GM12865 (cell line): ENCODE data around the gene FAT4.

Source experiments
- DNase-seq: peaks from one replicate; pipeline ENCODE4 v3.0.0; 2010; ENCODE audit warnings: low read depth
- H3K4me3 ChIP-seq: 2 replicates; pipeline ENCODE4 v1.5.1; 2011; ENCODE audit warnings: mild to moderate bottlenecking, low read depth, low read length, control low read depth
- TF ChIP-seq, protein P1 (sequence below): IDR thresholded peaks from 2 replicates; pipeline ENCODE4 v1.5.1; 2011; ENCODE audit warnings: low read length, control low read depth, low read depth, inconsistent platforms; ENCODE audit not compliant: insufficient read depth; ENCODE audit errors: missing control alignments

FAT4 gene

DNA sequence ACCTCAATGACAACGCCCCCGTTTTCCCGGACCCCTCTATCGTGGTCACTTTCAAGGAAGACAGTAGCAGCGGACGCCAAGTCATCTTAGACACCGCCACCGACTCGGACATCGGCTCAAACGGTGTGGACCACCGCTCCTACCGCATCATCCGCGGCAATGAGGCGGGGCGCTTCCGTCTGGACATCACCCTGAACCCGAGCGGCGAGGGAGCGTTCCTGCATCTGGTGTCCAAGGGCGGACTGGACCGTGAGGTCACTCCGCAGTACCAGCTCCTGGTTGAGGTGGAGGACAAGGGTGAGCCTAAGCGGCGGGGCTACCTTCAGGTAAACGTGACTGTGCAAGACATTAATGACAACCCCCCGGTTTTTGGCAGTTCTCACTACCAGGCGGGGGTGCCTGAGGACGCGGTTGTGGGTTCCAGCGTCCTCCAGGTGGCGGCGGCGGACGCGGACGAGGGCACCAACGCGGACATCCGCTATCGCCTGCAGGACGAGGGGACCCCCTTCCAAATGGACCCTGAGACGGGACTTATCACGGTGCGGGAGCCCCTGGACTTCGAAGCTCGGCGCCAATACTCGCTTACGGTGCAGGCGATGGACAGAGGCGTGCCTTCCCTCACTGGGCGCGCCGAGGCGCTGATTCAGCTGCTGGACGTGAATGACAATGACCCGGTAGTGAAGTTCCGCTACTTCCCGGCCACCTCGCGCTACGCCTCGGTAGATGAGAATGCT lies 2.2 kb downstream of the FAT4 start:
- no peak for DNase-seq
- TF ChIP-seq, protein P1, sequence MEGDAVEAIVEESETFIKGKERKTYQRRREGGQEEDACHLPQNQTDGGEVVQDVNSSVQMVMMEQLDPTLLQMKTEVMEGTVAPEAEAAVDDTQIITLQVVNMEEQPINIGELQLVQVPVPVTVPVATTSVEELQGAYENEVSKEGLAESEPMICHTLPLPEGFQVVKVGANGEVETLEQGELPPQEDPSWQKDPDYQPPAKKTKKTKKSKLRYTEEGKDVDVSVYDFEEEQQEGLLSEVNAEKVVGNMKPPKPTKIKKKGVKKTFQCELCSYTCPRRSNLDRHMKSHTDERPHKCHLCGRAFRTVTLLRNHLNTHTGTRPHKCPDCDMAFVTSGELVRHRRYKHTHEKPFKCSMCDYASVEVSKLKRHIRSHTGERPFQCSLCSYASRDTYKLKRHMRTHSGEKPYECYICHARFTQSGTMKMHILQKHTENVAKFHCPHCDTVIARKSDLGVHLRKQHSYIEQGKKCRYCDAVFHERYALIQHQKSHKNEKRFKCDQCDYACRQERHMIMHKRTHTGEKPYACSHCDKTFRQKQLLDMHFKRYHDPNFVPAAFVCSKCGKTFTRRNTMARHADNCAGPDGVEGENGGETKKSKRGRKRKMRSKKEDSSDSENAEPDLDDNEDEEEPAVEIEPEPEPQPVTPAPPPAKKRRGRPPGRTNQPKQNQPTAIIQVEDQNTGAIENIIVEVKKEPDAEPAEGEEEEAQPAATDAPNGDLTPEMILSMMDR: no peak
- H3K4me3 ChIP-seq: no peak overlapping the region

DNA sequence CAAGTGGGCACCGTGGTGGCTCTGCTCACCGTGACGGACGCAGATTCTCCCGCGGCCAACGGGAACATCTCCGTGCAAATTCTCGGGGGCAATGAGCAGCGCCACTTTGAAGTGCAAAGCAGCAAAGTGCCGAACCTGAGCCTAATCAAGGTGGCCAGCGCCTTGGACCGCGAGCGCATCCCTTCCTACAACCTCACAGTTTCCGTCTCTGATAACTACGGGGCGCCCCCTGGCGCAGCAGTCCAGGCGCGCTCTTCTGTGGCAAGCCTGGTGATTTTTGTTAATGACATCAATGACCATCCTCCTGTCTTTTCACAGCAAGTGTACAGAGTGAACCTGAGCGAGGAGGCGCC lies 2.7 kb downstream of the FAT4 start:
- DNase-seq: no peak
- H3K4me3 ChIP-seq: no peak overlapping the region
- TF ChIP-seq, protein P1: no peak

DNA sequence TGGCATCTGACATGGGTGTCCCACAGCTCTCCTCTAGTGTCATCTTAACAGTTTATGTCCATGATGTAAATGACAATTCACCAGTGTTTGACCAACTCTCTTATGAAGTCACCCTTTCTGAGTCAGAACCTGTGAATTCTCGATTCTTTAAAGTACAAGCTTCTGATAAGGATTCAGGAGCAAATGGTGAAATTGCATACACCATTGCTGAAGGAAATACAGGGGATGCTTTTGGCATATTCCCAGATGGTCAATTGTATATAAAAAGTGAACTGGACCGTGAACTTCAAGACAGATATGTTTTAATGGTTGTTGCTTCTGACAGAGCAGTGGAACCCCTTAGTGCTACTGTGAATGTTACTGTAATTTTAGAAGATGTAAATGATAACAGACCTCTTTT lies 4.6 kb downstream of the FAT4 start:
- DNase-seq: no peak
- H3K4me3 ChIP-seq: no peak overlapping the region
- TF ChIP-seq, protein P1: no peak

DNA sequence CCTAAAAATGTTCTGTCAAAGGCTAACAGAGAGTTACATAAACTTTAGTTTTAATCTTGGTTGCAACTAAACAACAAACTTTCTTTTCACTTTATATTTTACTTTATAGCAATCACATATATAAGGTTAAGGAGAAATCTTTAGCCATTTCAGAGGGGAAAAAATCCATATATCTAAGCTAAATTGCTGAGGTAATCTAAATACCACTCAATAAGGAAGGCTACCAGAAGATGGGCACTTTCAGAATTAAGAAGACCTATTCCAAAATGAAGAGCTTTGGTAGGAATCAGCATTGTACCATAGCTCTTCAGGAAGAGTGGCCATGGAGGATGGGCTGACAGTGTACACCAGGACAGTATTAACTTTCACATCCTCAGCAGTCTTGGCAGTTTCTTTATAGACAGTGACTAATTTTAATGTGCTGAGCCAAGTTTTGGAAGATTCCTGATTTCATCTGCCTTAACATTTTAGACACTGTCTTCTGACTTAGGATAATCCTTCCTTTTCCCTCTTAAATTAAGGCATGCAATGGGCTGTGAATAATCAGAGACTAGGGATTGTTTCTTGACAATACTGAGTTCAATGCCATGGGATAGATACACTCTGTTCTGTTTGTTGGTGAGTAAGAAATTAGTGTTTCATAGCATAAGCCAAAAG lies 7.1 kb downstream of the FAT4 start:
- H3K4me3 ChIP-seq: no peak overlapping the region
- DNase-seq: no peak

DNA sequence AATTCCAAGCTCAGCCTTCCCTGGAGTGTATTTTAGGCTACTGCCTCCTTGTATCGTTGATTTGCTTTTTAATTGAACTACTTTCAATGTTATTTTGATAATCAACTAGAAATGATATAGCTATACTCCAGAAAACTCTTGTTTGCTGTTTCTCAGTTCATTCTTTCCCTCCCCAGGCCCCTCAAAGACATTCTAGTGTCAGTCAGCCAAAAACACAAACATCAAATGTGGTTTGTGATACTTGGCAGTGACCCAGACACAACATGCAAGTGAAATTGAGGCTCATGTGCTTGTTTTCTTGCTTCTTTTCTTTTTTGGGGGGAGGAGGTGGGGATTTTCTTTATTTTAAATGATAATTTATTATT lies 7.6 kb downstream of the FAT4 start:
- H3K4me3 ChIP-seq: no peak overlapping the region
- TF ChIP-seq, protein P1: no peak
- no peak for DNase-seq

More for the DNA sequence above, 7.1 kb downstream of the FAT4 start:
- TF ChIP-seq, protein P1: no peak

DNA sequence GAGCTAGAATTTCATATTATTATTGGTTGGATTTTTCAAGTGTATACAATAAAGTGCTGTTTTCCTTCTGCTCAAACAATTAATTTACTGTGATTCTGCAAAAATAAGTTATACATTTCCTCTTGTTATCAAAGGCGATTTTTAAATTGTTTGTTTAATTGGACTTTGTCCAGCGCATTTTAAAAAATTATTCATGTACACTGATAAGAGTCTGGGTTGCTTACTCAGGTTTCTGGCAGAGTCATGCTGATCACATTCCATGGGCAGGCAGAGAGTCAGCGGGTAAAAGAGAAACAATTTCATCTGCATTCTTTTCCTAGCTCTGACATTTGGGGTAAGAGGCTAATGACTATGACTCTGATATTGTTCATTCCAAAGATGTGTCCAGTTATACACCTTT lies 8.9 kb downstream of the FAT4 start:
- H3K4me3 ChIP-seq: no peak overlapping the region
- TF ChIP-seq, protein P1: no peak
- DNase-seq: no peak
